Panc1 (cell line): ENCODE data around the gene NDUFC2.

Experiments used
- POLR2AphosphoS5 ChIP-seq: IDR thresholded peaks from 2 replicates; pipeline ENCODE4 v1.6.1; 2012; ENCODE audit warnings: mild to moderate bottlenecking, low read depth, low read length, moderate library complexity
- TF ChIP-seq, protein P1 (sequence below): fragments of 450-650 bp; IDR thresholded peaks from 2 replicates; pipeline ENCODE4 v1.5.1; 2017; ENCODE audit warnings: mild to moderate bottlenecking

DNA sequence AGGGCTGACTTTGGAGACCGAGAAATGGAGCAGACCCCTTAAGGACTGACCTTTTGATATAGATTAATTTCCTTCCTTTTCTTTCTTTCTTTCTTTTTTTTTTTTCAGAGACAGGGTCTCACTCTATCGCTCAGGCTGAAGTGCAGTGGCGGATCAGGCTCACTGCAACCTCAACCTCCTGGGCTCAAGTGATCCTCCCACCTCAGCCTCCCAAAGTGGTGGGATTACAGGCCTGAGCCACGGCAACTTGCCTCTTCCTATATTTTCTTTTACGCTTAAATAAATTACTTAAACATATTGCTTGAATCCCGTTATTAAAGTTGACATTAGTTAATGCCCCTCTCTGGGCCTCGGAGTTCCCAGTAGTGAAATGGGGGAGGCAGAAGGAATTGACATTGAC, 56.2 kb downstream of the NDUFC2 start:
- TF ChIP-seq, protein P1, sequence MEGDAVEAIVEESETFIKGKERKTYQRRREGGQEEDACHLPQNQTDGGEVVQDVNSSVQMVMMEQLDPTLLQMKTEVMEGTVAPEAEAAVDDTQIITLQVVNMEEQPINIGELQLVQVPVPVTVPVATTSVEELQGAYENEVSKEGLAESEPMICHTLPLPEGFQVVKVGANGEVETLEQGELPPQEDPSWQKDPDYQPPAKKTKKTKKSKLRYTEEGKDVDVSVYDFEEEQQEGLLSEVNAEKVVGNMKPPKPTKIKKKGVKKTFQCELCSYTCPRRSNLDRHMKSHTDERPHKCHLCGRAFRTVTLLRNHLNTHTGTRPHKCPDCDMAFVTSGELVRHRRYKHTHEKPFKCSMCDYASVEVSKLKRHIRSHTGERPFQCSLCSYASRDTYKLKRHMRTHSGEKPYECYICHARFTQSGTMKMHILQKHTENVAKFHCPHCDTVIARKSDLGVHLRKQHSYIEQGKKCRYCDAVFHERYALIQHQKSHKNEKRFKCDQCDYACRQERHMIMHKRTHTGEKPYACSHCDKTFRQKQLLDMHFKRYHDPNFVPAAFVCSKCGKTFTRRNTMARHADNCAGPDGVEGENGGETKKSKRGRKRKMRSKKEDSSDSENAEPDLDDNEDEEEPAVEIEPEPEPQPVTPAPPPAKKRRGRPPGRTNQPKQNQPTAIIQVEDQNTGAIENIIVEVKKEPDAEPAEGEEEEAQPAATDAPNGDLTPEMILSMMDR, result no peak; the same call in 1 of the 2 replicates
- no peak for TF ChIP-seq POLR2AphosphoS5
